ENCODE measurements around the gene GLTP. TPM values are rescaled to one million over a fixed set of nuclear protein-coding genes. Genes with fewer than 3 reads are reported as not detected.

The GLTP gene
- total and polyA plus RNA-seq, 2 of the 13 experiments (the other 11 are each of a cell fraction or from before 2014, with no cell fraction given) = 10.7 to 12.9 TPM

GRCh38 chr12:109890620-109891170 lies 10.4 kb upstream of the GLTP start:
- 2% methylated on average over 13 of the region's 13 CpGs for WGBS (ENCODE audit: low lambda C conversion rate)
- Histone ChIP-seq H3K79me2 (ENCODE audit: insufficient read depth, low read length) (no peaks in the 10 kb centered on the region), H3K36me3 (replicated peaks in 1 of 2; ENCODE audit: control insufficient read depth in 1 of 2, insufficient read depth in 2 of 2, low read length in 2 of 2) (no peaks in the 10 kb centered on the region), H3K4me3 (replicated peaks in 1 of 3; ENCODE audit: insufficient read depth in 1 of 3, low read depth in 2 of 3, low read length in 3 of 3) (0 out of 6 replicates have a peak overlapping the region, but pooled peaks of 1 of the 3 experiments have one; percentile 32), H3K4me2 (ENCODE audit: low read depth, low read length) (peak overlapping the region; percentile 54), H2AFZ (ENCODE audit: low read length) (no peak overlapping the region), H3K27ac (ENCODE audit: extremely low read length, insufficient read depth, low read length) (no peak overlapping the region), H3K9ac (ENCODE audit: insufficient read depth, low read depth, low read length) (no peak overlapping the region), H3K27me3 (ENCODE audit: control insufficient read depth in 1 of 2, insufficient read depth in 2 of 2, low read length in 2 of 2) (peaks cover 0 to 3% of the 10 kb centered on the region in 2 experiments; a peak in 1 of 5 replicates), H3K9me3 (ENCODE audit: low read length) (no peaks in the 10 kb centered on the region), H3K4me1 (ENCODE audit: insufficient read depth, low read length) (peaks cover 65% of the 10 kb centered on the region), H4K20me1 (ENCODE audit: insufficient read depth, low read length) (no peaks in the 10 kb centered on the region)
- FAIRE-seq = no peak
- POLR2A ChIA-PET = interaction anchor here (0.9 kb wide), 1 partner anchor 10 kb away, joined by 6 read pairs; the partner anchor contains the start of gene TCHP
- in situ Hi-C loops (cut with HindIII; ENCODE audit: extremely low pct_ligation_motif_present, low pct_unique_long_range_greater_than_20kb) (no loop called here), intact Hi-C loops (cut with micrococcal nuclease; ENCODE audit: unreplicated experiment) (no loop called here)
- peak; percentile 22; the same call in 2 of the 3 replicates for ATAC-seq
- CTCF ChIA-PET (ENCODE audit: low intra/inter-chr PET ratio, low total read pairs) = no interaction called here
- no TSS peak for BruUV-seq (replicated peaks)
- DNase-seq (ENCODE audit: low spot score) = no peak
- TF ChIP-seq ZZZ3 (CRISPR knock-in tag; IDR thresholded peaks at IDR 0.05; ENCODE audit: borderline replicate concordance) (no peak), TEAD3 (CRISPR knock-in tag; optimal IDR thresholded peaks at IDR 0.05; ENCODE audit: borderline replicate concordance) (peak; percentile 36), NR2F6 (IDR thresholded peaks at IDR 0.05) (peak; percentile 35; the same call in 1 of the 2 replicates), NR2F6 (CRISPR knock-in tag; IDR thresholded peaks at IDR 0.05) (peak; percentile 53; the same call in 1 of the 2 replicates), ZNF317 (CRISPR knock-in tag; IDR thresholded peaks at IDR 0.05) (peak; percentile 92), TFAP4 (IDR thresholded peaks at IDR 0.05; ENCODE audit: borderline replicate concordance, low read depth) (peak; percentile 44; the same call in 1 of the 2 replicates), ZSCAN25 (CRISPR knock-in tag; IDR thresholded peaks at IDR 0.05) (no peak), ZNF263 (CRISPR knock-in tag; IDR thresholded peaks at IDR 0.05) (no peak), BHLHE40 (IDR thresholded peaks at IDR 0.05; ENCODE audit: low read length) (peak; percentile 77; the same call in 1 of the 2 replicates), KDM1A (CRISPR knock-in tag; IDR thresholded peaks at IDR 0.05) (no peak), NFE2L1 (CRISPR knock-in tag; IDR thresholded peaks at IDR 0.05; ENCODE audit: borderline replicate concordance) (no peak), ZNF367 (CRISPR knock-in tag; IDR thresholded peaks at IDR 0.05; ENCODE audit: borderline replicate concordance) (no peak), RXRA (CRISPR knock-in tag; IDR thresholded peaks at IDR 0.05) (0 out of 2 replicates have a peak, but pooled peaks have one; percentile 47), HNF4A (CRISPR knock-in tag; IDR thresholded peaks at IDR 0.05) (peak; percentile 13; the same call in 1 of the 2 replicates), ZNF598 (CRISPR knock-in tag; IDR thresholded peaks at IDR 0.05; ENCODE audit: borderline replicate concordance) (no peak), CAMTA2 (CRISPR knock-in tag; IDR thresholded peaks at IDR 0.05; ENCODE audit: borderline replicate concordance) (no peak), CEBPB (IDR thresholded peaks at IDR 0.05; ENCODE audit: borderline replicate concordance, low read depth, low read length) (peak; percentile 26; the same call in 1 of the 2 replicates), RARA (CRISPR knock-in tag; IDR thresholded peaks at IDR 0.05) (peak; percentile 77), ARID5B (CRISPR knock-in tag; IDR thresholded peaks at IDR 0.05) (0 out of 2 replicates have a peak, but pooled peaks have one; percentile 9), SAP130 (CRISPR knock-in tag; IDR thresholded peaks at IDR 0.05; ENCODE audit: low read depth) (peak; percentile 16; the same call in 1 of the 2 replicates)
- TF ChIP-seq, protein P1, sequence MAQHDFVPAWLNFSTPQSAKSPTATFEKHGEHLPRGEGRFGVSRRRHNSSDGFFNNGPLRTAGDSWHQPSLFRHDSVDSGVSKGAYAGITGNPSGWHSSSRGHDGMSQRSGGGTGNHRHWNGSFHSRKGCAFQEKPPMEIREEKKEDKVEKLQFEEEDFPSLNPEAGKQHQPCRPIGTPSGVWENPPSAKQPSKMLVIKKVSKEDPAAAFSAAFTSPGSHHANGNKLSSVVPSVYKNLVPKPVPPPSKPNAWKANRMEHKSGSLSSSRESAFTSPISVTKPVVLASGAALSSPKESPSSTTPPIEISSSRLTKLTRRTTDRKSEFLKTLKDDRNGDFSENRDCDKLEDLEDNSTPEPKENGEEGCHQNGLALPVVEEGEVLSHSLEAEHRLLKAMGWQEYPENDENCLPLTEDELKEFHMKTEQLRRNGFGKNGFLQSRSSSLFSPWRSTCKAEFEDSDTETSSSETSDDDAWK (CRISPR knock-in tag; IDR thresholded peaks at IDR 0.05) = no peak
